IMR-90 (cell line): Measurements from ENCODE around the gene ACYP1. TPM values are rescaled to one million over a fixed set of nuclear protein-coding genes. Genes with fewer than 3 reads are reported as not detected.

Source experiments
- ATAC-seq: fragments of 200-7000 bp; cut with Tn5 transposase; 2 replicates; pipeline ENCODE4 v1.9.1; 2020; ENCODE audit warnings: low read depth, mild to moderate bottlenecking, moderate library complexity
- Bru-seq: library from RNA; stranded (reverse); fragments of 400-500 nt; gene quantifications from one replicate; lab custom pipeline; 2021; lab: Mats Ljungman, UMichigan
- BruChase-seq, 2 experiments: library from RNA; stranded (reverse); fragments of 400-500 nt; gene quantifications; one replicate each; lab custom pipeline; 2021; lab: Mats Ljungman, UMichigan
- BruUV-seq: library from RNA; stranded (reverse); fragments of 400-500 nt; replicated peaks from 2 replicates; lab custom pipeline; 2021; lab: Mats Ljungman, UMichigan
- CTCF ChIA-PET: fragments of 300-600 bp; formaldehyde crosslinking; extraction: SDS; loops from one replicate; lab custom pipeline; 2021; ENCODE audit warnings: antibody characterized with exemption; lab: Yijun Ruan, JAX
- POLR2A ChIA-PET: fragments of 300-600 bp; sonication (Branson Sonifier 250); formaldehyde crosslinking; loops from one replicate; lab custom pipeline; 2022; ENCODE audit warnings: antibody characterized with exemption; ENCODE audit not compliant: unreplicated experiment; lab: Charles Lee
- DNase-seq: peaks from one replicate; pipeline ENCODE4 v3.0.0; 2013
- H2AFZ ChIP-seq: replicated peaks from 2 replicates; pipeline ENCODE3; 2013; ENCODE audit warnings: low read length, mild to moderate bottlenecking; ENCODE audit not compliant: poor library complexity
- H2AK5ac ChIP-seq: 2 replicates; pipeline ENCODE4 v1.6.1; 2013; ENCODE audit warnings: low read depth, low read length, inconsistent platforms
- H2AK9ac ChIP-seq: replicated peaks from 2 replicates; pipeline ENCODE3; 2013; ENCODE audit warnings: mild to moderate bottlenecking, low read depth, low read length, moderate library complexity; ENCODE audit not compliant: poor library complexity
- H2BK120ac ChIP-seq: 2 replicates; pipeline ENCODE4 v1.6.1; 2013; ENCODE audit warnings: low read depth, low read length, inconsistent platforms
- H2BK15ac ChIP-seq: 3 replicates; pipeline ENCODE4 v1.6.1; 2013; ENCODE audit warnings: low read depth, low read length, inconsistent platforms
- H2BK20ac ChIP-seq: 2 replicates; pipeline ENCODE4 v1.6.1; 2013; ENCODE audit warnings: low read depth, mild to moderate bottlenecking, inconsistent platforms, low read length, moderate library complexity
- H2BK5ac ChIP-seq: 2 replicates; pipeline ENCODE4 v1.6.1; 2013; ENCODE audit warnings: mild to moderate bottlenecking, low read depth, low read length, inconsistent platforms; ENCODE audit not compliant: poor library complexity, severe bottlenecking
- H3K14ac ChIP-seq: replicated peaks from 2 replicates; pipeline ENCODE4 v1.6.1; 2013; ENCODE audit warnings: low read depth, low read length, inconsistent platforms
- H3K18ac ChIP-seq: 2 replicates; pipeline ENCODE4 v1.6.1; 2013; ENCODE audit warnings: low read depth, low read length, control low read depth
- H3K23ac ChIP-seq: 2 replicates; pipeline ENCODE4 v1.6.1; 2013; ENCODE audit warnings: low read depth, low read length, inconsistent platforms
- H3K27ac ChIP-seq: 2 replicates; pipeline ENCODE4 v1.5.1; 2013; ENCODE audit warnings: mild to moderate bottlenecking, control low read depth, low read length; ENCODE audit not compliant: insufficient read depth
- H3K27me3 ChIP-seq: 2 replicates; pipeline ENCODE4 v1.6.1; 2013; ENCODE audit warnings: low read length; ENCODE audit not compliant: control insufficient read depth, insufficient read depth
- H3K36me3 ChIP-seq: 2 replicates; pipeline ENCODE4 v1.6.1; 2013; ENCODE audit warnings: low read length, mixed read lengths; ENCODE audit not compliant: control insufficient read depth, insufficient read depth
- H3K4ac ChIP-seq: 2 replicates; pipeline ENCODE4 v1.6.1; 2013; ENCODE audit warnings: low read depth, low read length, inconsistent platforms
- H3K4me1 ChIP-seq: 2 replicates; pipeline ENCODE4 v1.6.1; 2013; ENCODE audit warnings: low read length, mixed read lengths; ENCODE audit not compliant: control insufficient read depth, insufficient read depth
- H3K4me2 ChIP-seq: 2 replicates; pipeline ENCODE4 v1.6.1; 2013; ENCODE audit warnings: low read depth, mild to moderate bottlenecking, control low read depth, low read length, moderate library complexity
- H3K4me3 ChIP-seq: 2 replicates; pipeline ENCODE4 v1.5.1; 2013; ENCODE audit warnings: low read depth, mild to moderate bottlenecking, control low read depth, low read length, moderate library complexity; ENCODE audit not compliant: insufficient read depth
- H3K56ac ChIP-seq: 2 replicates; pipeline ENCODE4 v1.6.1; 2013; ENCODE audit warnings: low read length, inconsistent platforms; ENCODE audit not compliant: insufficient read depth; ENCODE audit errors: extremely low read depth
- H3K79me1 ChIP-seq, 2 experiments: 2 replicates each; pipeline ENCODE4 v1.6.1; 2013; ENCODE audit warnings: low read length in 2 of 2, inconsistent platforms in 1 of 2, low read depth in 1 of 2
- H3K9ac ChIP-seq: 2 replicates; pipeline ENCODE4 v1.6.1; 2013; ENCODE audit warnings: low read depth, low read length, control low read depth
- H3K9me1 ChIP-seq: 2 replicates; pipeline ENCODE4 v1.6.1; 2013; ENCODE audit warnings: low read length, inconsistent platforms; ENCODE audit not compliant: insufficient read depth
- H3K9me3 ChIP-seq: 2 replicates; pipeline ENCODE4 v1.6.1; 2013; ENCODE audit warnings: low read length; ENCODE audit not compliant: control insufficient read depth, insufficient read depth
- H4K20me1 ChIP-seq: 2 replicates; pipeline ENCODE4 v1.6.1; 2013; ENCODE audit warnings: low read length, inconsistent platforms; ENCODE audit not compliant: insufficient read depth
- H4K5ac ChIP-seq: 2 replicates; pipeline ENCODE4 v1.6.1; 2013; ENCODE audit warnings: mild to moderate bottlenecking, low read depth, low read length, control low read depth
- H4K8ac ChIP-seq, 2 experiments: 2 replicates each; pipeline ENCODE4 v1.6.1; 2013; ENCODE audit warnings: low read depth in 2 of 2, low read length in 2 of 2, control low read depth in 1 of 2, inconsistent platforms in 1 of 2
- H4K91ac ChIP-seq: 2 replicates; pipeline ENCODE4 v1.6.1; 2013; ENCODE audit warnings: low read depth, low read length, inconsistent platforms; ENCODE audit not compliant: insufficient read depth
- BHLHE40 ChIP-seq: fragments of 150-350 bp; IDR thresholded peaks from 2 replicates; pipeline ENCODE4 v1.6.1; 2016; ENCODE audit warnings: mild to moderate bottlenecking, low read depth, low read length
- CEBPB ChIP-seq: IDR thresholded peaks from 2 replicates; pipeline ENCODE4 v1.6.1; 2012; ENCODE audit warnings: low read depth, low read length, improper control_type of control experiment
- ELK1 ChIP-seq: fragments of 150-350 bp; IDR thresholded peaks from 2 replicates; pipeline ENCODE4 v1.6.1; 2016; ENCODE audit warnings: low read depth, mild to moderate bottlenecking, low read length, moderate library complexity, borderline replicate concordance
- FOS ChIP-seq: fragments of 150-350 bp; IDR thresholded peaks from 2 replicates; pipeline ENCODE4 v1.6.1; 2016; ENCODE audit warnings: low read depth, low read length
- MXI1 ChIP-seq: IDR thresholded peaks from 2 replicates; pipeline ENCODE4 v1.6.1; 2012; ENCODE audit warnings: low read depth, mild to moderate bottlenecking, low read length, moderate library complexity, borderline replicate concordance
- RCOR1 ChIP-seq: IDR thresholded peaks from 2 replicates; pipeline ENCODE4 v1.6.1; 2012; ENCODE audit warnings: mild to moderate bottlenecking, low read length, improper control_type of control experiment; ENCODE audit not compliant: insufficient replicate concordance
- RFX5 ChIP-seq: IDR thresholded peaks from 2 replicates; pipeline ENCODE4 v1.8.0; 2012; ENCODE audit warnings: low read depth, mild to moderate bottlenecking, low read length, moderate library complexity
- SMC3 ChIP-seq: fragments of 150-350 bp; IDR thresholded peaks from 2 replicates; pipeline ENCODE4 v1.6.1; 2016; ENCODE audit warnings: low read depth, mild to moderate bottlenecking, antibody characterized with exemption, low read length, moderate library complexity
- WGBS, 2 experiments: methylation state at CpG; one replicate each; pipeline versions ENCODE4 v1.1.5 to v1.1.7; 2013; ENCODE audit warnings: missing lambda C conversion rate in 2 of 2; ENCODE audit not compliant: insufficient read length in 1 of 2; ENCODE audit errors: extremely low coverage in 2 of 2; 5-methylcytosine and 5-hydroxymethylcytosine counted together
- dilution Hi-C: fragments of 300-500 bp; cut with HindIII; formaldehyde crosslinking; loops from one replicate; pipeline ENCODE4 v1.14.3; 2018; ENCODE audit warnings: low sequenced_read_pairs; ENCODE audit not compliant: unreplicated experiment
- in situ Hi-C: fragments of 300-500 bp; cut with MboI; formaldehyde crosslinking; loops from 3 replicates; pipeline ENCODE4 v1.14.3; 2019; ENCODE audit warnings: low sequenced_read_pairs, inconsistent platforms, mixed read lengths
- intact Hi-C: fragments of 100-400 bp; cut with micrococcal nuclease; formaldehyde crosslinking; loops from 2 replicates; pipeline ENCODE4 v1.10.0; 2022
- long read RNA-seq: library from polyadenylated mRNA; unstranded; transcript quantifications from one replicate; pipeline ENCODE4 v2.0.0, GENCODE V29; 2021; ENCODE audit not compliant: unreplicated experiment
- polyA plus RNA-seq, 3 experiments: library from polyadenylated mRNA; depleted of rRNA; stranded (reverse); fragments of >200 nt; gene quantifications; 2 replicates each; pipeline ENCODE4 v1.2.3, GENCODE V29; 2012; ENCODE audit warnings: low replicate concordance in 1 of 3
- total RNA-seq: library from RNA; depleted of rRNA; stranded (reverse); fragments of >200 nt; gene quantifications from 2 replicates; pipeline ENCODE4 v1.2.3, GENCODE V29; 2012; rRNA removed

Gene ACYP1
- 4.1 and 6.9 TPM in 2 replicates for total RNA-seq
- 17.4 and 24.0 TPM in 2 replicates for polyA plus RNA-seq (2012; rRNA removed)
- polyA plus RNA-seq (2012; cell fraction: cytosol; rRNA removed) = 4.5 and 5.8 TPM in 2 replicates
- polyA plus RNA-seq (2012; cell fraction: nucleus; rRNA removed; ENCODE audit: low replicate concordance) = 1.8 and 13.7 TPM in 2 replicates
- Bru-seq, nascent RNA = percentile 54 among the genes with signal in this experiment
- percentile 80 among the genes with signal in this experiment for BruChase-seq, experiment 1, labeled RNA remaining after a 6-hour chase
- BruChase-seq, experiment 2, labeled RNA remaining after a 2-hour chase = percentile 72 among the genes with signal in this experiment
- long read RNA-seq, partial matches to known transcripts = 0 of 3 reads
- long read RNA-seq, other reads (novel, unspliced or antisense) = 0 of 3 reads

- POLR2A ChIA-PET = interaction anchor here (0.6 kb wide), 1 partner anchor 27 kb away, joined by 4 read pairs; no protein-coding TSS in a partner anchor
These were observed at the start of gene ACYP1 for GRCh38 chr14:75063491-75064204. ACYP1 (minus strand) TSS chr14:75064024; CDS start chr14:75063553, 471 bp downstream.

More at GRCh38 chr14:75063491-75064204, at the start of gene ACYP1:
- peak within 1 kb of the TSS; percentile 89 for H3K4me3 ChIP-seq
- H3K18ac ChIP-seq = no peak within 1 kb of the TSS
- H2BK5ac ChIP-seq = peak within 1 kb of the TSS; percentile 21
- H3K9me3 ChIP-seq = no peaks in the 10 kb centered on the region
- H3K56ac ChIP-seq = peak within 1 kb of the TSS; percentile 64
- peak; percentile 97 for ATAC-seq
- DNase-seq = peak; percentile 84
- H4K8ac ChIP-seq = peak within 1 kb of the TSS; percentile 66 to 83
- peak within 1 kb of the TSS; percentile 47 for H2AK9ac ChIP-seq
- TF ChIP-seq MXI1 (peak; percentile 24; the same call in 1 of the 2 replicates), CEBPB (no peak), BHLHE40 (no peak), RFX5 (no peak), SMC3 (no peak), ELK1 (no peak), RCOR1 (peak; percentile 22), FOS (peak; percentile 41; the same call in 1 of the 2 replicates)
- intact Hi-C loops = no loop called here
- H4K20me1 ChIP-seq = no peaks in the 10 kb centered on the region
- BruUV-seq = no TSS peak
- H3K4me2 ChIP-seq = peak within 1 kb of the TSS; percentile 92
- peak within 1 kb of the TSS; percentile 77 for H3K14ac ChIP-seq
- H4K5ac ChIP-seq = peak within 1 kb of the TSS; percentile 57; the same call in 1 of the 2 replicates
- H3K23ac ChIP-seq = peak within 1 kb of the TSS; percentile 30
- H3K79me1 ChIP-seq = peaks cover 23 to 38% of the 10 kb centered on the region in 2 experiments
- in situ Hi-C loops = no loop called here
- H3K36me3 ChIP-seq = no peaks in the 10 kb centered on the region
- H4K91ac ChIP-seq = peak within 1 kb of the TSS; percentile 43; the same call in 1 of the 2 replicates
- peak within 1 kb of the TSS; percentile 93 for H2AFZ ChIP-seq
- H2BK120ac ChIP-seq = no peak within 1 kb of the TSS
- H3K9ac ChIP-seq = peak within 1 kb of the TSS; percentile 83
- H2BK15ac ChIP-seq = no peak within 1 kb of the TSS
- H3K4me1 ChIP-seq = peaks cover 4% of the 10 kb centered on the region; the same call in 1 of the 2 replicates
- CTCF ChIA-PET = interaction anchor here (1.1 kb wide), 1 partner anchor 118 kb away, joined by 3 read pairs; no protein-coding TSS in a partner anchor
- H2AK5ac ChIP-seq = peak within 1 kb of the TSS; percentile 29; the same call in 1 of the 2 replicates
- no peak within 1 kb of the TSS for H2BK20ac ChIP-seq
- peak within 1 kb of the TSS; percentile 48 for H3K27ac ChIP-seq
- H3K27me3 ChIP-seq = no peaks in the 10 kb centered on the region
- H3K9me1 ChIP-seq = peaks cover 3% of the 10 kb centered on the region; the same call in 1 of the 2 replicates
- peak within 1 kb of the TSS; percentile 78 for H3K4ac ChIP-seq
- dilution Hi-C loops = no loop called here
- WGBS, 2 experiments = 0% methylated on average over 6 of the region's 34 CpGs; no CpG with 5 or more reads in 1 of the 2 experiments
